T47D (cell line): ENCODE results near the gene RPUSD2.
A peak's percentile ranks its signal among the peaks of the same experiment; 100 is the strongest.
"Not testable (repeated sequence)": the region's sequence is repeated elsewhere in the genome, so short reads cannot be mapped to it uniquely, and the experiment has no call there.

Experiments
- DNase-seq, 2 experiments: peaks; one replicate each; pipeline versions ENCODE4 v3.0.0 to v3.0.0-alpha.2; 2011 to 2012; ENCODE audit warnings: low read depth in 1 of 2, low spot score in 1 of 2
- JUND ChIP-seq: IDR thresholded peaks from 2 replicates; pipeline ENCODE4 v1.6.1; 2012; ENCODE audit warnings: low read depth
- in situ Hi-C: cut with HindIII; loops from 2 replicates; pipeline ENCODE4 v1.10.0; 2016; ENCODE audit warnings: low sequenced_read_pairs, low pct_unique_long_range_greater_than_20kb

Gene RPUSD2

DNA sequence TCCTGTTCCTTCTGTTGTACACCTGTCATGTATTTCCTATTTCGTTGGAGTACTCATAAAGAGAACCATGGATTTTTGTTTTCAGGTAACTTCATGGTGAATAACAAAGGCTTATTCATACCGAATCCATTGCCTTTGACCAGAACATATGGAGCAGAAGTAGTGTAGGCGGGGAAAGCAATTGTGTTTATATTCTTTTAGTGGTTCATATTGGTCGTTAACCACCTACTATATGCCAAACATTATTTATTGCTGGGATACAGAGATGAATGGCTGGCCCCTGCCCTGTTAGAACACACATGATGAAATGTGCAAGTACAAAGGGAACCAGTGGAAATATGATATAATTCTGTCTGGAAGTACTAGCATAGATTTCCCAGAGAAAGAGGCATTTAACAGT, 9.8 kb downstream of the RPUSD2 start:
- in situ Hi-C loops, result no loop called here

DNA sequence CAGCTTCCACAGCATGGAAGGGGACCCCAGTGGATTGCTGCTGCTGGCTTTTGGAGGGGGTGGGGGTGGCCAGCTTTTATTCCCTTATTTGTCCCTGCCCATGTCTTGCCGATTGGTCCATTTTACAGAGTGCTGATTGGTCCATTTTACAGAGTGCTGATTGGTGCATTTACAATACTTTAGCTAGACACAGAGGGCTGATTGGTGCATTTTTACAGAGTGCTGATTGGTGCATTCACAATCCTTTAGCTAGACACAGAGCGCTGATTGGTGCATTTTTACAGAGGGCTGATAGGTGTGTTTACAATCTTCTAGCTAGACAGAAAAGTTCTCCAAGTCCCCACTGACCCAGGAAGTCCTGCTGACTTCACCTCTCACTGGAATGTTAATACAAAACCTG, 12.7 kb downstream of the RPUSD2 start:
- DNase-seq, in situ Hi-C loops: not testable (repeated sequence)

More for the DNA sequence above, 9.8 kb downstream of the RPUSD2 start:
- DNase-seq, result no peak
- TF ChIP-seq JUND, result no peak

DNA sequence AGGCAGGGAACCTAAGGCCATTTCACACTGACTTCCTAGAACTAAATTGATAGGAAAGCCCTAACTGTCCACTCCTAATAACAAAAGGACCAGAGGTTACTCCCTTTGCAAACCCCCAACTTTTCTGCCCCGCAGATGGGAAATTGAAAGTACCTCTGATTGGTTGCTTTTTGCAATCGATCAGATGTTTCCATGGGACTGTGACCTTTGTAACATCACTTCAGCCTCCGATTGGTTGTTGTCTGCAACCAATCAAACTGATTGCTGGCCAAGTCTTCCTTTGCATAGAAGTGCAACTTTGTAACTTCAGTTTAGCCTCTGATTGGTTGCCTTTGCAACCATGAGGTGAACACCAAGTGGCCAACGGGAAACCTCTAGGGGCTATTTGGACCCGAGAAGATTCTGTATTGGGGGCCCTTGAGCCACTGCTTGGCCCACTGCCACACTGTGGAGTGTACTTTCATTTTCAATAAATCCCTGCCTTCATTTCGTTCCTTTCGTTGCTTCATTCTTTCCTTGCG, 13.7 kb downstream of the RPUSD2 start:
- DNase-seq, result peak; percentile 36 to 93
- in situ Hi-C loops, result no loop called here
- no peak for TF ChIP-seq JUND

DNA sequence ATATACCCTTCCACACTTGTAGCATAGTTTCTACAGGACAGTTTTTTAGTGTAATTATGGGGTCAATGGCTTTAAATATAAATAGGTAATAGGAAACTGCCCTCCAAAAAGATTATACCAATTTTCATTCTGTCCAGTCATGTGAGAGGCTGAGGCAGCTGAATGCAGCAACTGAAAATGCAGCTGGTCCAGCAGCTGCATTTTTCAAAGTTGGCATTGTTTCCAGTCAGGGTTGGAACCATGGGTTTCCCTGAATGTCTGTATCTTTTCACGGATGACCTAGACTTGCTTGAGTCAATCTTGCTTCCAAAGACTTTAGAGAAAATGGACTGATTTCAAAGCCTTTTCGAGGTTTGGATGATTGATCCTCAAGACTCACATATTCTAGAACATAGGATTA, 15.1 kb downstream of the RPUSD2 start:
- TF ChIP-seq JUND, result no peak
- DNase-seq, result no peak
- in situ Hi-C loops, result no loop called here

DNA sequence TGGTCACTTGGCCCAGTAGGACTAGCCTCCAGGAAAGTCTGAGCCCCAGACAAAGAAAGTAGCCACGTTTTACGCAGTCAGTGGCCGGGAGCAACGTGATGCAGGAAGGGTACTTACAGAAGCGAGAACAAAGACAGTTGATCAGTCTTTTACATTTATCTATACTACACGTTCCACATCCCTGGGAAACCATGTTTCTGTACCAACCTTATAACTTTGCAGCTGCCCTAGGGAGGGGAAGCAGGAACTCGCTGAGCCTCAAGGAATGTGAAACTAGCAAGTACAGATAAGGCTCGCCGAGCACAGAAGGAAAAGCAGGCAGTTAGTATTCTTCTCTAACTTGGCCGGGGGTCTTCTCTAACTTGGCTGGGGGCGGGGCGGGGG, 21.6 kb downstream of the RPUSD2 start:
- in situ Hi-C loops, result no loop called here
- peak in 1 of 2 experiments; percentile 27 for DNase-seq
- no peak for TF ChIP-seq JUND

DNA sequence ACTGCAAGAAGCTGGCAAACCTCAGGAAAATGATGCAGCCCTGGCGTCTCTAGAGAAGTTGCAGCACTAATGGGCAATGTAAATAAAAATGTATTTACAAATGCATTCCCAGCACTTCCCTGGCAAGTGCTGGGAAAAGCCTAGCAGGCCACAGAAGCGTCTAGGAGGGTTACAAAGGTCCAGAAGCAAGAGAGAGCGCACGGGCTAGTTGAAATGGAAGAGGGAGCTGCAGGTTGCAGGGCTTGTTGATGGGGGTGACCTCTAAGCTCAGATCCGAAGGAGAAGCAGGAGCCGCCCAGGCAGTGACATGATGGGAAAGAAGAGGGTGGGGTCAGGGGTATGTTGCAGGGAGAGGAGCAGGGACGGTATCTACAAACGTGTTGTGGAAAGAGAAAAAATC, 22.3 kb downstream of the RPUSD2 start:
- DNase-seq, result no peak
- in situ Hi-C loops, result no loop called here
- TF ChIP-seq JUND, result no peak

DNA sequence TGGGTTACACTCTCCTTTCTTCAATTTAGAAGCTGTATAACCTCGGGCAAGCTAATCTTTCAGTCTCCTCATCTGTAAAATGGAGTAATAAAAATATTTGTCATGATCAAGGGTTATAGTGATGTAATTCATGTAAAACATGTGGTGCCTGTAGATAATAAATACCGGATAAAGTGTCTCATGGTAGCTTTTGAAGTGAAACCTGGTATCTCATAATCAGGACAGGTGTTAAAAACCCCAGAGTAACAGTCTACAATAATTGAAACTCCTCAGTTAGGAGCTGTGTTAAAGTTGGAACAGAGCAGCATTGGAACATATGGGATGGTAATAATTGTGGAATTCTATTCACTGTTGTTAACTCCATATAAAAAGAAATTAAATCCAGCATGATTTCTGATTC, 24.1 kb downstream of the RPUSD2 start:
- TF ChIP-seq JUND, result no peak
- in situ Hi-C loops, result no loop called here
- DNase-seq, result no peak

DNA sequence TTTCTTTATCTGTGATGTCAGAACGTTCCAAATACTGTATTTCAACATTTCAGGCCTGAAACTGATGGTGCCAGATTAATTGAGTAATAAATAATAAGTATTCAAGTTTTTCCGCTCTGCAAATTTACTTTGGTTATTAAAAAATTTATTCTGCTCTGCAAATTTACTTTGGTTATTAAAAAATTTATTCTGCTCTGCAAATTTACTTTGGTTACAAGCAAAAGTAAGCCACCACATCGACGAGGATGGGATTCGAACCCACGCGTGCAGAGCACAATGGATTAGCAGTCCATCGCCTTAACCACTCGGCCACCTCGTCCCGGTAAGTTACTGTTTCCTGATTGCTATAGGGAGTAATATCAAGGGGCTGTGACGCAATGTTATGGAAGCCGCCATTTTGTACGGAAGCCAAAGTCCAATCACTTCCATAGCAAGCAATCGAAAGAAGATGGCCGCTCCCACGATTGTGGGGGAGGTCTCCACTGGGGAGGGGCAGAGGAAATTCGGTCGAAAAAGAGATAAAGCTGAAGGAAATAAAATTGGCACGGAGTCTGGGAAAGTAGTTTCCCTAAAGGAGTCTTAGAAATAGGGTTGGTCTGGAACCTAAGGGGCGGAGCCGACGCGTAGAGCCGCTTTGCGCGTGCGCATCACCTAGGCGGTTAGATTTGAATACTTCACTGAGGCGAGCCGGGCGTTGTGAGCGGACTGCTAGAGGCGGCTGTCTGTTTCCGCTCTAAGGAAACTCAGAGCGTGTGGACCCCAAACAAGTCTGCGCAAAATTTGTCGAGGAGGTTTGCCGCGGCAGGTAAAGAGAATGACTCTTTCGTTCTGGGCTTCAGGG, 24.7 kb downstream of the RPUSD2 start, which contains the start of gene KNL1:
KNL1 (plus strand) TSS at position 662 of the 841 bp plus-strand sequence. CDS start 8,683 bp downstream, outside the sequence.
- in situ Hi-C loops, result no loop called here

DNA sequence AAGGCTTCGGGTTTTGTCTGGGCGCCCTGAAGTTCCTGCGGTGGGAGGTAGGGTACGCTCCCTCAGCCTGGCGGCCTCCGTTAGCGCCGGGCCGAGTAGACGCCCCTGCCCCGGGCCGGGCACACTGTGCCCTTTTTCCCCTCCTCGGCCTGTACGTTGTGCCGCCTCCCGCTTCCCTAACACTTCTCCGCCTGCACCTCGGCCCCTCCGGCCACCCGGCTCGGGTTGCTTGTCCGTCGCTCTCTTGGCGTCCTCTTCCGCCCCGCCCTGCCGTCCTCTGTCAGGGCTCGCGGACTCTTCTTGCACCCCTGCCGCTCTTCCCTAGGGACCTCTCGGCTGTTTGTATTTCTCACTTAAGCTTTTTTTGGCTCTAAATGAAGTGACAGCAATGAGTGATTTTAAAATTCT, 25.3 kb downstream of the RPUSD2 start:
- peak; percentile 30 to 77 for DNase-seq
- in situ Hi-C loops, result no loop called here
- TF ChIP-seq JUND, result no peak

More for the DNA sequence above, 24.7 kb downstream of the RPUSD2 start, which contains the start of gene KNL1:
- TF ChIP-seq JUND, result no peak
- peak; percentile 60 to 96 for DNase-seq

DNA sequence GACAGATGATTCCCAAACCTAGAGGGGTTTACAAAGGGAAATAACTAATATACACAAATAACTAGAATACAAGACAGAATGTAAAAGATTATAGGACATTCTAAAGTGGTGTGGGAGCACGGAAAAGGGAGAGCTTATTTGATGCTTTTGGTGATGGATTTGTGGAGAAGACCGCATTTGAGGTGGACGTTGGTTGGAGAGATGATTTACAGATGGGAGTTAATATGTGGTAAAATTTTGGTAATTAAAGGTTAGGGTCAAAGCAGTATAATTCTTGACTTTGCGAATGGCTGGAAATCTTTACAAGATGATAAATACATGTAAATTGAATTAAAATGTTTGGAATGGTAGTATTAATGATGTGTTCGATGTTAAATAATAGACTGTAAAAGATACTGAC, 26.1 kb downstream of the RPUSD2 start:
- TF ChIP-seq JUND, result no peak
- no peak for DNase-seq
- in situ Hi-C loops, result no loop called here

DNA sequence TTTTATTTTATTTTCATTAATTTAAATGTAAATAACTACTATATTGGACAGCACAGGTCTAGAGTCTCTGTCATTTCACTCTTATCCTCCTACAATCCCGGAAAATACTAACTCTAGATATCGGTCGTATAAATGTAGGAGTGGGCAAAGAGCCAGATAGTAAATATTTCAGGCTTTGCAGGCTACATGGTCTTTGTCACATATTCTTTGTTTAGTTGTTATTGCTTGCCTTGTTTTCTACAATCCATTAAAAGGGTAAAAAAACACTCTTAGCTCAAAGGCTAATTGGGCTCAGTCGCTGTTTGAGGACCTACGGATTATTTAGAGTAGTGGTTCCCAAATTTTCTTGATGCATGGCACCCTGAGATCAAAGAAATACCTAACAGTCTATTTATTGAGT, 26.7 kb downstream of the RPUSD2 start:
- TF ChIP-seq JUND, result no peak
- no peak for DNase-seq
- in situ Hi-C loops, result no loop called here

DNA sequence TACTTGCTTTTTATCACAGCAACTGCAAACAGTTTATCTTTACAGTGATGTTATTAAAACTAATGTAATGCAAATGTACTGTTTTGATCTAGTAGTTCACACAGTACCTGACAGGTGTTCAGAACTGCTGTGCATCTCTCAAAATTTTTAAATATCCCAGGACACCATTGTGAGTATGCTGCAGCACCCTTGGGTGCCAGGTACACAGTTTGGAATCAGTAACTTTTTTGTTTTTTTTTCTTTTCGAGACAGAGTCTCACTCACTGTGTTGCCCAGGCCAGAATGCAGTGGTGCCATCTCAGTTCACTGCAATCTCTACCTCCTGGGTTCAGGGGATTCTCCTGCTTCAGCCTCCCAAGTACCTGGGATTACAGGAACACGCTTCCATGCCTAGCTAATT, 27.9 kb downstream of the RPUSD2 start:
- no peak for TF ChIP-seq JUND
- DNase-seq, result no peak
- in situ Hi-C loops, result no loop called here

DNA sequence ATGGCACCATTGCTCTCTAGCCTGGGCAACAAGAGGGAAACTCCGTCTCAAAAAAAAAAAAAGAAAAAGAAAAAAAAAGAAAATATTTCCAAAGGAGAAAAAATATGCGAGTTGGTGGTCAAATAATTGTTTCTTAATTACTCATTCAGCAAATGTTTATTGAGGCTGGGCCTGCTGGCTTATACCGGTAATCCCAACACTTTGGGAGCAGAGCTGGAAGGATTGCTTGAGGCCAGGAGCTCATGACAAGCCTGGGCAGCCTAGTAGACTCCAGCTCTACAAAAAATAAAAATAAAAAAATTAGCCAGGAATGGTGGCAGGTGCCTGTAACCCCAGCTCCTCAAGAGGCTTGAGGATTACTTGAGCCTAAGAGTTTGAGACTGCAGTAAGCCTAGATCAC, 29.0 kb downstream of the RPUSD2 start:
- in situ Hi-C loops, result no loop called here
- no peak for DNase-seq
- no peak for TF ChIP-seq JUND
